ENCODE measurements around the gene CPNE9. TPM values are rescaled to one million over a fixed set of nuclear protein-coding genes. Genes with fewer than 3 reads are reported as not detected.

CPNE9 gene
- total and polyA plus RNA-seq, 2 of the 13 experiments (the other 11 are each of a cell fraction or from before 2014, with no cell fraction given) = 0.20 TPM; not detected in 1

DNA sequence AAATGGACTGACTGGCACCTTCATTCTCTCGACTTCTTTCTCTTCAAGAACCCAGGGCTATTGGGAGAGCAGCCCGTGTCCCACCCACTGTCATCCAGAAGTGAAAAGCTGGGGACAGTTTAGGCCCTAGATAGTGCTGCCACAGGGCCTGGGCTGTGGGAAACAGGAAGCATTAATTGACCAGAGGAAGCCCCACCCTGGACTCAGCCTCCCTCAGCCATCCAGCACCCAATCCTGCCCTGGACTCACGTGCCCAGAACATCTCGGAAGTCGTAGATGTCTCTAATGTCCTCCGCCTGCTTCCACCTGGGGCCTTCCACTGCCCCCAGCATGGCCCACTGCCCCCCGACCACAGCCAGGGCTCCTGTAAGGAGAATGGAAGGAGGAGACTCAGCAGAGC is 63.8 kb downstream of the CPNE9 start:
- Histone ChIP-seq H3K4me3 (replicated peaks in 1 of 3; ENCODE audit: insufficient read depth in 1 of 3, low read depth in 2 of 3, low read length in 3 of 3) (no peak overlapping the region), H3K36me3 (replicated peaks in 1 of 2; ENCODE audit: control insufficient read depth in 1 of 2, insufficient read depth in 2 of 2, low read length in 2 of 2) (peaks cover 4 to 19% of the 10 kb centered on the region in 2 experiments; a peak in 4 of 5 replicates), H3K4me1 (ENCODE audit: insufficient read depth, low read length) (peaks cover 39% of the 10 kb centered on the region), H3K79me2 (ENCODE audit: insufficient read depth, low read length) (peaks cover 13% of the 10 kb centered on the region), H3K9me3 (ENCODE audit: low read length) (no peaks in the 10 kb centered on the region), H4K20me1 (ENCODE audit: insufficient read depth, low read length) (no peaks in the 10 kb centered on the region), H2AFZ (ENCODE audit: low read length) (no peak overlapping the region), H3K9ac (ENCODE audit: insufficient read depth, low read depth, low read length) (no peak overlapping the region), H3K27me3 (ENCODE audit: control insufficient read depth in 1 of 2, insufficient read depth in 2 of 2, low read length in 2 of 2) (no peaks in the 10 kb centered on the region; a peak in 1 of 5 replicates), H3K4me2 (ENCODE audit: low read depth, low read length) (no peak overlapping the region), H3K27ac (ENCODE audit: extremely low read length, insufficient read depth, low read length) (no peak overlapping the region)
- TF ChIP-seq RFX1 (IDR thresholded peaks at IDR 0.05) = no peak
- TF ChIP-seq ZNF331 (CRISPR knock-in tag; IDR thresholded peaks at IDR 0.05) = no peak
- TF ChIP-seq MAFF (IDR thresholded peaks at IDR 0.05; ENCODE audit: low read depth, low read length) = no peak
- TF ChIP-seq, protein P1, sequence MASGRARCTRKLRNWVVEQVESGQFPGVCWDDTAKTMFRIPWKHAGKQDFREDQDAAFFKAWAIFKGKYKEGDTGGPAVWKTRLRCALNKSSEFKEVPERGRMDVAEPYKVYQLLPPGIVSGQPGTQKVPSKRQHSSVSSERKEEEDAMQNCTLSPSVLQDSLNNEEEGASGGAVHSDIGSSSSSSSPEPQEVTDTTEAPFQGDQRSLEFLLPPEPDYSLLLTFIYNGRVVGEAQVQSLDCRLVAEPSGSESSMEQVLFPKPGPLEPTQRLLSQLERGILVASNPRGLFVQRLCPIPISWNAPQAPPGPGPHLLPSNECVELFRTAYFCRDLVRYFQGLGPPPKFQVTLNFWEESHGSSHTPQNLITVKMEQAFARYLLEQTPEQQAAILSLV (CRISPR knock-in tag; IDR thresholded peaks at IDR 0.05; ENCODE audit: borderline replicate concordance) = no peak
- no peak for TF ChIP-seq NR2F6 (IDR thresholded peaks at IDR 0.05)
- no peak for TF ChIP-seq NR2F6 (CRISPR knock-in tag; IDR thresholded peaks at IDR 0.05)
- no peak for TF ChIP-seq ZNF138 (CRISPR knock-in tag; IDR thresholded peaks at IDR 0.05; ENCODE audit: low read depth)
- no peak for TF ChIP-seq BCL6 (CRISPR knock-in tag; IDR thresholded peaks at IDR 0.05)
- no peak for TF ChIP-seq MTA1 (CRISPR knock-in tag; IDR thresholded peaks at IDR 0.05; ENCODE audit: borderline replicate concordance)
- CTCF ChIA-PET (ENCODE audit: low intra/inter-chr PET ratio, low total read pairs) = no interaction called here
- no TSS peak for BruUV-seq (replicated peaks)
- POLR2A ChIA-PET = interaction anchor here (1.0 to 5.3 kb wide), 3 partner anchors 13 to 25 kb away, joined by 3 to 50 read pairs (median 5); partner anchors contain the start of genes ARPC4 and OGG1
- no peak for DNase-seq (ENCODE audit: low spot score)
- WGBS (ENCODE audit: low lambda C conversion rate) = 94% methylated on average over 4 of the region's 7 CpGs
- intact Hi-C loops (cut with micrococcal nuclease; ENCODE audit: unreplicated experiment) = no loop called here
- no peak for ATAC-seq
- in situ Hi-C loops (cut with HindIII; ENCODE audit: extremely low pct_ligation_motif_present, low pct_unique_long_range_greater_than_20kb) = no loop called here
- FAIRE-seq = no peak

Measured in HepG2 (cell line).